HepG2 (cell line): Measurements from ENCODE around the gene VDAC1. TPM values are rescaled to one million over a fixed set of nuclear protein-coding genes. Genes with fewer than 3 reads are reported as not detected.

Experiments
- ARID4A ChIP-seq: sonication (generic); formaldehyde crosslinking; IDR thresholded peaks from 2 replicates; pipeline ENCODE4 v1.5.0; 2020; ENCODE audit warnings: mild to moderate bottlenecking, missing genetic modification reagents, borderline replicate concordance
- ELF3 ChIP-seq: IDR thresholded peaks from 2 replicates; pipeline ENCODE4 v1.6.1; 2016; ENCODE audit warnings: missing genetic modification reagents, missing compliant biosample characterization
- ELF4 ChIP-seq: sonication (generic); formaldehyde crosslinking; IDR thresholded peaks from 2 replicates; pipeline ENCODE4 v1.5.0; 2020; ENCODE audit warnings: missing genetic modification reagents, mild to moderate bottlenecking, moderate library complexity, borderline replicate concordance
- HBP1 ChIP-seq: IDR thresholded peaks from 2 replicates; pipeline ENCODE4 v1.6.1; 2016; ENCODE audit warnings: low read depth, control low read depth
- ISL2 ChIP-seq: sonication (generic); formaldehyde crosslinking; IDR thresholded peaks from 2 replicates; pipeline ENCODE4 v1.5.0; 2020; ENCODE audit warnings: missing genetic modification reagents
- PITX1 ChIP-seq: sonication (generic); formaldehyde crosslinking; IDR thresholded peaks from 2 replicates; pipeline ENCODE4 v1.5.1; 2020; ENCODE audit warnings: mild to moderate bottlenecking, missing genetic modification reagents
- SMAD9 ChIP-seq: sonication (generic); formaldehyde crosslinking; IDR thresholded peaks from 2 replicates; pipeline ENCODE4 v1.5.1; 2020; ENCODE audit warnings: mild to moderate bottlenecking, missing genetic modification reagents
- SMC3 ChIP-seq: IDR thresholded peaks from 2 replicates; pipeline ENCODE4 v1.6.1; 2011; ENCODE audit warnings: low read length, improper control_type of control experiment
- ZBTB2 ChIP-seq: sonication (generic); formaldehyde crosslinking; IDR thresholded peaks from 2 replicates; pipeline ENCODE4 v1.8.0; 2022; ENCODE audit warnings: low read depth, missing genetic modification reagents
- ZNF496 ChIP-seq: sonication (generic); formaldehyde crosslinking; IDR thresholded peaks from 2 replicates; pipeline ENCODE4 v1.8.1; 2023; ENCODE audit warnings: mild to moderate bottlenecking, moderate library complexity, missing genetic modification reagents; ENCODE audit not compliant: insufficient replicate concordance
- ZNF710 ChIP-seq: sonication (generic); formaldehyde crosslinking; IDR thresholded peaks from 2 replicates; pipeline ENCODE4 v1.5.0; 2020; ENCODE audit warnings: mild to moderate bottlenecking, missing genetic modification reagents, borderline replicate concordance
- ZNF740 ChIP-seq: sonication (generic); formaldehyde crosslinking; IDR thresholded peaks from 2 replicates; pipeline ENCODE4 v1.4.0; 2020; ENCODE audit warnings: missing genetic modification reagents
- polyA plus RNA-seq, 8 experiments: library from polyadenylated mRNA; depleted of rRNA in 3 of 8; stranded (reverse) in 7 of 8; unstranded in 1 of 8; fragments of >200 nt; fragmentation: Illumina TruSeq in 4 of 8; extraction: Trizol in 4 of 8; gene quantifications; 2 replicates each; pipeline versions ENCODE4 v1.2.1 to v1.2.3, GENCODE V29; 2011 to 2016; ENCODE audit warnings: low read depth in 4 of 8, missing spikeins in 1 of 8, mixed read lengths in 1 of 8; ENCODE audit not compliant: insufficient read depth in 1 of 8
- total RNA-seq, 5 experiments: library from RNA; depleted of rRNA; stranded (reverse); fragments of >200 nt; fragmentation: Illumina TruSeq; extraction: Trizol; gene quantifications; 2 replicates each; pipeline ENCODE4 v1.2.3, GENCODE V29; 2016; ENCODE audit warnings: low read depth in 1 of 5

VDAC1 gene
- total and polyA plus RNA-seq, 2 of the 13 experiments (the other 11 are each of a cell fraction or from before 2014, with no cell fraction given) = 112 to 380 TPM

- TF ChIP-seq ZNF740 (CRISPR knock-in tag) = no peak
- no peak for TF ChIP-seq HBP1
- TF ChIP-seq ZBTB2 = no peak
- TF ChIP-seq SMAD9 (CRISPR knock-in tag) = no peak
- 0 out of 2 replicates have a peak, but pooled peaks have one; percentile 4 for TF ChIP-seq ISL2 (CRISPR knock-in tag)
- no peak for TF ChIP-seq PITX1 (CRISPR knock-in tag)
- TF ChIP-seq ARID4A (CRISPR knock-in tag) = no peak
- TF ChIP-seq ZNF496 (CRISPR knock-in tag) = no peak
- TF ChIP-seq ELF3 (CRISPR knock-in tag) = no peak
- no peak for TF ChIP-seq ELF4
- TF ChIP-seq SMC3 = no peak
- TF ChIP-seq ZNF710 (CRISPR knock-in tag) = 0 out of 2 replicates have a peak, but pooled peaks have one; percentile 30
These were observed 764 bp upstream of the VDAC1 start (continued) for GRCh38 chr5:134005417-134006061.
